ENCODE results near the gene TNRC6A.
"Not testable (repeated sequence)": the region's sequence is repeated elsewhere in the genome, so short reads cannot be mapped to it uniquely, and the experiment has no call there.

The TNRC6A gene

GRCh38 chr16:24736758-24737157 lies 7.3 kb downstream of the TNRC6A start:
- DNase-seq (ENCODE audit: low spot score in 2 of 2) (no peak), ATAC-seq (ENCODE audit: low read depth) (peak; percentile 12)
- peaks cover 29% of the 10 kb centered on the region for H3K36me3 Mint-ChIP-seq
- H3K9me3 Mint-ChIP-seq: no peaks in the 10 kb centered on the region
- peak overlapping the region; percentile 76 for H3K27ac Mint-ChIP-seq
- no peaks in the 10 kb centered on the region for H3K27me3 Mint-ChIP-seq
- peaks cover 60% of the 10 kb centered on the region for H3K4me1 Mint-ChIP-seq
- H3K4me3 Mint-ChIP-seq: no peak overlapping the region

- peaks cover 60% of the 10 kb centered on the region for H3K4me1 Mint-ChIP-seq
- H3K9me3 Mint-ChIP-seq: no peaks in the 10 kb centered on the region
- peak overlapping the region; percentile 19 for H3K27ac Mint-ChIP-seq
- ATAC-seq (ENCODE audit: low read depth) (peak; percentile 22), DNase-seq (ENCODE audit: low spot score in 2 of 2) (no peak)
- H3K36me3 Mint-ChIP-seq: peaks cover 26% of the 10 kb centered on the region
- H3K27me3 Mint-ChIP-seq: no peaks in the 10 kb centered on the region
- no peak overlapping the region for H3K4me3 Mint-ChIP-seq
Measured at GRCh38 chr16:24737391-24737871, 8.0 kb downstream of the TNRC6A start.

GRCh38 chr16:24737916-24738594 lies 8.6 kb downstream of the TNRC6A start:
- H3K4me1 Mint-ChIP-seq: peaks cover 60% of the 10 kb centered on the region
- no peaks in the 10 kb centered on the region for H3K27me3 Mint-ChIP-seq
- ATAC-seq (ENCODE audit: low read depth): no peak
- no peak for DNase-seq (ENCODE audit: low spot score in 2 of 2)
- no peaks in the 10 kb centered on the region for H3K9me3 Mint-ChIP-seq
- no peak overlapping the region for H3K4me3 Mint-ChIP-seq
- peak overlapping the region; percentile 19 for H3K27ac Mint-ChIP-seq
- peaks cover 26% of the 10 kb centered on the region for H3K36me3 Mint-ChIP-seq

- H3K4me3 Mint-ChIP-seq: no peak overlapping the region
- peak overlapping the region; percentile 45 for H3K27ac Mint-ChIP-seq
- no peaks in the 10 kb centered on the region for H3K9me3 Mint-ChIP-seq
- ATAC-seq (ENCODE audit: low read depth) (peak; percentile 77), DNase-seq (ENCODE audit: low spot score in 2 of 2) (no peak)
- H3K36me3 Mint-ChIP-seq: peaks cover 22% of the 10 kb centered on the region
- H3K27me3 Mint-ChIP-seq: no peaks in the 10 kb centered on the region
- peaks cover 59% of the 10 kb centered on the region for H3K4me1 Mint-ChIP-seq
Measured at GRCh38 chr16:24738895-24739294, 9.4 kb downstream of the TNRC6A start.

GRCh38 chr16:24741862-24742261 lies 12.4 kb downstream of the TNRC6A start:
- Mint-ChIP-seq H3K36me3 (peaks cover 29% of the 10 kb centered on the region), H3K27me3 (no peaks in the 10 kb centered on the region), H3K4me3 (no peak overlapping the region), H3K27ac (no peak overlapping the region), H3K9me3 (no peaks in the 10 kb centered on the region), H3K4me1 (peaks cover 60% of the 10 kb centered on the region)
- no peak for ATAC-seq (ENCODE audit: low read depth)
- DNase-seq (ENCODE audit: low spot score in 2 of 2): no peak

GRCh38 chr16:24742610-24743009 lies 13.2 kb downstream of the TNRC6A start:
- Mint-ChIP-seq H3K36me3 (peaks cover 31% of the 10 kb centered on the region), H3K4me1 (peaks cover 57% of the 10 kb centered on the region)
- H3K27ac Mint-ChIP-seq; ATAC-seq (ENCODE audit: low read depth); H3K27me3 Mint-ChIP-seq; H3K4me3 Mint-ChIP-seq; H3K9me3 Mint-ChIP-seq; DNase-seq (ENCODE audit: low spot score in 2 of 2): not testable (repeated sequence)

GRCh38 chr16:24745391-24745790 lies 15.9 kb downstream of the TNRC6A start:
- Mint-ChIP-seq H3K9me3 (no peaks in the 10 kb centered on the region), H3K36me3 (peaks cover 32% of the 10 kb centered on the region), H3K4me1 (peaks cover 59% of the 10 kb centered on the region), H3K27me3 (no peaks in the 10 kb centered on the region), H3K4me3 (no peak overlapping the region), H3K27ac (no peak overlapping the region)
- DNase-seq (ENCODE audit: low spot score in 2 of 2): no peak
- no peak for ATAC-seq (ENCODE audit: low read depth)

- Mint-ChIP-seq H3K27ac (no peak overlapping the region), H3K4me1 (peaks cover 58% of the 10 kb centered on the region), H3K27me3 (no peaks in the 10 kb centered on the region), H3K36me3 (peaks cover 32% of the 10 kb centered on the region), H3K4me3 (no peak overlapping the region), H3K9me3 (no peaks in the 10 kb centered on the region)
- DNase-seq (ENCODE audit: low spot score in 2 of 2): no peak
- no peak for ATAC-seq (ENCODE audit: low read depth)
Measured at GRCh38 chr16:24745791-24746190, 16.3 kb downstream of the TNRC6A start.

- no peaks in the 10 kb centered on the region for H3K27me3 Mint-ChIP-seq
- H3K4me1 Mint-ChIP-seq: peaks cover 53% of the 10 kb centered on the region
- no peak for ATAC-seq (ENCODE audit: low read depth)
- H3K9me3 Mint-ChIP-seq: no peaks in the 10 kb centered on the region
- H3K4me3 Mint-ChIP-seq: no peak overlapping the region
- H3K36me3 Mint-ChIP-seq: peaks cover 26% of the 10 kb centered on the region
- no peak for DNase-seq (ENCODE audit: low spot score in 2 of 2)
- no peak overlapping the region for H3K27ac Mint-ChIP-seq
Measured at GRCh38 chr16:24747441-24747840, 18.0 kb downstream of the TNRC6A start.

- Mint-ChIP-seq H3K36me3 (peaks cover 26% of the 10 kb centered on the region), H3K9me3 (no peaks in the 10 kb centered on the region), H3K4me3 (no peak overlapping the region), H3K27me3 (no peaks in the 10 kb centered on the region), H3K4me1 (peaks cover 58% of the 10 kb centered on the region), H3K27ac (no peak overlapping the region)
- ATAC-seq (ENCODE audit: low read depth) (no peak), DNase-seq (ENCODE audit: low spot score in 2 of 2) (no peak)
Measured at GRCh38 chr16:24748242-24748641, 18.8 kb downstream of the TNRC6A start.

- Mint-ChIP-seq H3K36me3 (peaks cover 26% of the 10 kb centered on the region), H3K27ac (peak overlapping the region; percentile 24), H3K9me3 (no peaks in the 10 kb centered on the region), H3K4me1 (peaks cover 52% of the 10 kb centered on the region), H3K27me3 (no peaks in the 10 kb centered on the region), H3K4me3 (no peak overlapping the region)
- ATAC-seq (ENCODE audit: low read depth) (no peak), DNase-seq (ENCODE audit: low spot score in 2 of 2) (no peak)
Measured at GRCh38 chr16:24749310-24749709, 19.9 kb downstream of the TNRC6A start.

- not testable (repeated sequence) for H3K27ac Mint-ChIP-seq; H3K4me3 Mint-ChIP-seq; H3K27me3 Mint-ChIP-seq; DNase-seq (ENCODE audit: low spot score in 2 of 2); ATAC-seq (ENCODE audit: low read depth); H3K9me3 Mint-ChIP-seq
- H3K36me3 Mint-ChIP-seq: peaks cover 26% of the 10 kb centered on the region
- H3K4me1 Mint-ChIP-seq: peaks cover 56% of the 10 kb centered on the region
Measured at GRCh38 chr16:24749872-24750271, 20.4 kb downstream of the TNRC6A start.

- DNase-seq (ENCODE audit: low spot score in 2 of 2) (no peak), ATAC-seq (ENCODE audit: low read depth) (no peak)
- no peak overlapping the region for H3K4me3 Mint-ChIP-seq
- peak overlapping the region; percentile 59 for H3K27ac Mint-ChIP-seq
- no peaks in the 10 kb centered on the region for H3K27me3 Mint-ChIP-seq
- no peaks in the 10 kb centered on the region for H3K9me3 Mint-ChIP-seq
- peaks cover 49% of the 10 kb centered on the region for H3K4me1 Mint-ChIP-seq
- peaks cover 13% of the 10 kb centered on the region for H3K36me3 Mint-ChIP-seq
Measured at GRCh38 chr16:24753000-24753399, 23.5 kb downstream of the TNRC6A start.

GRCh38 chr16:24753437-24753836 lies 24.0 kb downstream of the TNRC6A start:
- ATAC-seq (ENCODE audit: low read depth) (peak; percentile 37), DNase-seq (ENCODE audit: low spot score in 2 of 2) (no peak)
- H3K4me1 Mint-ChIP-seq: peaks cover 46% of the 10 kb centered on the region
- H3K36me3 Mint-ChIP-seq: peaks cover 12% of the 10 kb centered on the region
- no peaks in the 10 kb centered on the region for H3K27me3 Mint-ChIP-seq
- H3K27ac Mint-ChIP-seq: peak overlapping the region; percentile 59
- H3K4me3 Mint-ChIP-seq: no peak overlapping the region
- no peaks in the 10 kb centered on the region for H3K9me3 Mint-ChIP-seq

- no peaks in the 10 kb centered on the region for H3K27me3 Mint-ChIP-seq
- H3K4me1 Mint-ChIP-seq: peaks cover 36% of the 10 kb centered on the region
- peaks cover 6% of the 10 kb centered on the region for H3K36me3 Mint-ChIP-seq
- H3K4me3 Mint-ChIP-seq: no peak overlapping the region
- DNase-seq (ENCODE audit: low spot score in 2 of 2) (no peak), ATAC-seq (ENCODE audit: low read depth) (no peak)
- H3K9me3 Mint-ChIP-seq: no peaks in the 10 kb centered on the region
- H3K27ac Mint-ChIP-seq: peak overlapping the region; percentile 72
Measured at GRCh38 chr16:24754543-24754942, 25.1 kb downstream of the TNRC6A start.

Measured in memory B cell (primary cell).